ENCODE data around the gene PLPPR3.
"Not testable (repeated sequence)": the region's sequence is repeated elsewhere in the genome, so short reads cannot be mapped to it uniquely, and the experiment has no call there.

- TF ChIP-seq, protein P1, sequence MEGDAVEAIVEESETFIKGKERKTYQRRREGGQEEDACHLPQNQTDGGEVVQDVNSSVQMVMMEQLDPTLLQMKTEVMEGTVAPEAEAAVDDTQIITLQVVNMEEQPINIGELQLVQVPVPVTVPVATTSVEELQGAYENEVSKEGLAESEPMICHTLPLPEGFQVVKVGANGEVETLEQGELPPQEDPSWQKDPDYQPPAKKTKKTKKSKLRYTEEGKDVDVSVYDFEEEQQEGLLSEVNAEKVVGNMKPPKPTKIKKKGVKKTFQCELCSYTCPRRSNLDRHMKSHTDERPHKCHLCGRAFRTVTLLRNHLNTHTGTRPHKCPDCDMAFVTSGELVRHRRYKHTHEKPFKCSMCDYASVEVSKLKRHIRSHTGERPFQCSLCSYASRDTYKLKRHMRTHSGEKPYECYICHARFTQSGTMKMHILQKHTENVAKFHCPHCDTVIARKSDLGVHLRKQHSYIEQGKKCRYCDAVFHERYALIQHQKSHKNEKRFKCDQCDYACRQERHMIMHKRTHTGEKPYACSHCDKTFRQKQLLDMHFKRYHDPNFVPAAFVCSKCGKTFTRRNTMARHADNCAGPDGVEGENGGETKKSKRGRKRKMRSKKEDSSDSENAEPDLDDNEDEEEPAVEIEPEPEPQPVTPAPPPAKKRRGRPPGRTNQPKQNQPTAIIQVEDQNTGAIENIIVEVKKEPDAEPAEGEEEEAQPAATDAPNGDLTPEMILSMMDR (IDR thresholded peaks at IDR 0.05): not testable (repeated sequence)
- not testable (repeated sequence) for TF ChIP-seq POLR2A (IDR thresholded peaks at IDR 0.05)
Measured at GRCh38 chr19:849195-849594, 27.4 kb upstream of the PLPPR3 start.

Measured in thyroid gland (tissue), 4 donors.